Small intestine (tissue), 7 donors: Measurements from ENCODE around the gene TNFRSF12A. TPM values are rescaled to one million over a fixed set of nuclear protein-coding genes. Genes with fewer than 3 reads are reported as not detected.

ENCODE experiments used
- DNase-seq, 2 donors: peaks; one replicate each; pipeline versions ENCODE4 v3.0.0 to v3.0.0-alpha.2; 2013
- FAIRE-seq: peaks from 2 replicates; lab custom pipeline; 2012; peaks lifted over from hg19 to GRCh38; lab: Jason Lieb, UNC
- H3K27ac ChIP-seq, 3 donors: one replicate each; pipeline ENCODE4 v1.5.1; 2013; ENCODE audit warnings: low read length in 2 of 3, mild to moderate bottlenecking in 2 of 3, control low read depth in 1 of 3, inconsistent platforms in 1 of 3, low read depth in 1 of 3, moderate library complexity in 1 of 3
- H3K27me3 ChIP-seq, 3 donors: one replicate each; pipeline ENCODE4 v1.6.1; 2013; ENCODE audit warnings: low read length in 3 of 3, inconsistent platforms in 1 of 3; ENCODE audit not compliant: control insufficient read depth in 3 of 3, insufficient read depth in 3 of 3
- H3K36me3 ChIP-seq, 3 donors: one replicate each; pipeline ENCODE4 v1.6.1; 2013; ENCODE audit warnings: low read length in 3 of 3, inconsistent platforms in 1 of 3, low read depth in 1 of 3, mild to moderate bottlenecking in 1 of 3, moderate library complexity in 1 of 3; ENCODE audit not compliant: control insufficient read depth in 3 of 3, insufficient read depth in 2 of 3
- H3K4me1 ChIP-seq, 3 donors: one replicate each; pipeline ENCODE4 v1.6.1; 2013; ENCODE audit warnings: low read length in 2 of 3, inconsistent platforms in 1 of 3, low read depth in 1 of 3, mild to moderate bottlenecking in 1 of 3, moderate library complexity in 1 of 3; ENCODE audit not compliant: control insufficient read depth in 3 of 3, insufficient read depth in 2 of 3
- H3K4me3 ChIP-seq, 3 donors: one replicate each; pipeline ENCODE4 v1.5.1; 2013; ENCODE audit warnings: low read length in 3 of 3, control low read depth in 1 of 3, inconsistent platforms in 1 of 3, low read depth in 1 of 3, mild to moderate bottlenecking in 1 of 3, moderate library complexity in 1 of 3
- H3K9me3 ChIP-seq, 2 donors: one replicate each; pipeline ENCODE4 v1.6.1; 2013; ENCODE audit warnings: low read depth in 1 of 2, low read length in 1 of 2; ENCODE audit not compliant: control insufficient read depth in 2 of 2, insufficient read depth in 1 of 2
- WGBS, 3 donors: extraction: QIAGEN DNeasy Blood & Tissue Kit; methylation state at CpG; one replicate each; pipeline ENCODE4 v1.1.7; 2013; 5-methylcytosine and 5-hydroxymethylcytosine counted together
- polyA plus RNA-seq, 4 donors: library from polyadenylated mRNA; stranded (reverse) in 3 of 4; unstranded in 1 of 4; fragments of 200-250 nt in 3 of 4; fragments of 120-200 nt in 1 of 4; gene quantifications; one replicate each; pipeline versions ENCODE4 v1.2.1 to v1.2.3, GENCODE V29; 2013
- donor health status: healthy with polysubstance abuse.
- donor health status: control.
- donor health status: control.
- donor health status: Bipolar disorder and iron deficiency.
- donor health status: healthy.

TNFRSF12A gene
- polyA plus RNA-seq, 4 donors = 27.4 to 259 (median 80.2) TPM

GRCh38 chr16:2987833-2988232 is 32.3 kb upstream of the TNFRSF12A start:
- Histone ChIP-seq H3K27me3 (peaks cover 0 to 4% (median 0%) of the 10 kb centered on the region in 3 donors), H3K27ac (no peak overlapping the region), H3K9me3 (no peaks in the 10 kb centered on the region), H3K4me1 (no peaks in the 10 kb centered on the region), H3K36me3 (peaks cover 0 to 4% (median 0%) of the 10 kb centered on the region in 3 donors), H3K4me3 (no peak overlapping the region)
- FAIRE-seq (no peak), DNase-seq (no peak)
- 69 to 73% (median 72%) methylated on average over 7 to 8 of the region's 8 CpGs for WGBS, 3 donors

GRCh38 chr16:2988590-2989099 is 31.5 kb upstream of the TNFRSF12A start:
- H3K27me3 ChIP-seq = peaks cover 0 to 4% (median 0%) of the 10 kb centered on the region in 3 donors
- no peak for FAIRE-seq

GRCh38 chr16:2990891-2991290 is 29.3 kb upstream of the TNFRSF12A start:
- FAIRE-seq = no peak
- H3K27ac ChIP-seq = no peak overlapping the region
- H3K36me3 ChIP-seq = peaks cover 0 to 12% (median 0%) of the 10 kb centered on the region in 3 donors
- no peak overlapping the region for H3K4me3 ChIP-seq
- H3K27me3 ChIP-seq = peaks cover 0 to 4% (median 0%) of the 10 kb centered on the region in 3 donors
- DNase-seq = no peak
- H3K4me1 ChIP-seq = no peaks in the 10 kb centered on the region
- H3K9me3 ChIP-seq = no peaks in the 10 kb centered on the region
- WGBS, 3 donors = 44 to 66% (median 61%) methylated on average over 6 to 10 of the region's 10 CpGs

More at GRCh38 chr16:2988590-2989099, 31.5 kb upstream of the TNFRSF12A start:
- Histone ChIP-seq H3K4me1 (no peaks in the 10 kb centered on the region), H3K4me3 (no peak overlapping the region), H3K27ac (no peak overlapping the region), H3K36me3 (peaks cover 0 to 11% (median 0%) of the 10 kb centered on the region in 3 donors), H3K9me3 (no peaks in the 10 kb centered on the region)
- WGBS, 3 donors = 70 to 77% (median 73%) methylated on average over 8 of the region's 8 CpGs
- DNase-seq = no peak

GRCh38 chr16:2991566-2992261 is 28.5 kb upstream of the TNFRSF12A start:
- H3K36me3 ChIP-seq = peaks cover 0 to 15% (median 0%) of the 10 kb centered on the region in 3 donors
- no peak overlapping the region for H3K27ac ChIP-seq
- H3K9me3 ChIP-seq = no peaks in the 10 kb centered on the region
- DNase-seq (no peak), FAIRE-seq (no peak)
- peaks cover 0 to 4% (median 0%) of the 10 kb centered on the region in 3 donors for H3K27me3 ChIP-seq
- H3K4me1 ChIP-seq = no peaks in the 10 kb centered on the region
- no peak overlapping the region for H3K4me3 ChIP-seq
- 70 to 81% (median 72%) methylated on average over 11 to 12 of the region's 12 CpGs for WGBS, 3 donors

GRCh38 chr16:2992383-2993081 is 27.6 kb upstream of the TNFRSF12A start:
- Histone ChIP-seq H3K4me3 (no peak overlapping the region), H3K4me1 (no peaks in the 10 kb centered on the region), H3K27ac (no peak overlapping the region), H3K36me3 (peaks cover 0 to 15% (median 0%) of the 10 kb centered on the region in 3 donors), H3K27me3 (peaks cover 0 to 4% (median 0%) of the 10 kb centered on the region in 3 donors), H3K9me3 (no peaks in the 10 kb centered on the region)
- FAIRE-seq (no peak), DNase-seq (no peak)
- WGBS, 3 donors = 82 to 86% (median 84%) methylated on average over 12 to 14 of the region's 14 CpGs

GRCh38 chr16:2996298-2996697 is 23.9 kb upstream of the TNFRSF12A start:
- 77 to 93% (median 81%) methylated on average over 12 to 13 of the region's 13 CpGs for WGBS, 3 donors
- H3K27me3 ChIP-seq = no peaks in the 10 kb centered on the region
- no peaks in the 10 kb centered on the region for H3K4me1 ChIP-seq
- H3K36me3 ChIP-seq = peaks cover 0 to 47% (median 0%) of the 10 kb centered on the region in 3 donors
- H3K9me3 ChIP-seq = no peaks in the 10 kb centered on the region
- DNase-seq (no peak), FAIRE-seq (no peak)
- H3K27ac ChIP-seq = no peak overlapping the region
- no peak overlapping the region for H3K4me3 ChIP-seq

GRCh38 chr16:2999929-3000328 is 20.2 kb upstream of the TNFRSF12A start:
- no peaks in the 10 kb centered on the region for H3K9me3 ChIP-seq
- no peak for FAIRE-seq
- 88 to 93% (median 92%) methylated on average over 6 of the region's 6 CpGs for WGBS, 3 donors

GRCh38 chr16:3000540-3000939 is 19.6 kb upstream of the TNFRSF12A start:
- WGBS, 3 donors = 76 to 87% (median 84%) methylated on average over 4 of the region's 4 CpGs

More at GRCh38 chr16:2999929-3000328, 20.2 kb upstream of the TNFRSF12A start:
- peaks cover 0 to 43% (median 0%) of the 10 kb centered on the region in 3 donors for H3K36me3 ChIP-seq
- H3K4me3 ChIP-seq = no peak overlapping the region
- no peak for DNase-seq
- no peaks in the 10 kb centered on the region for H3K4me1 ChIP-seq
- H3K27ac ChIP-seq = no peak overlapping the region
- H3K27me3 ChIP-seq = no peaks in the 10 kb centered on the region

More at GRCh38 chr16:3000540-3000939, 19.6 kb upstream of the TNFRSF12A start:
- DNase-seq (no peak), FAIRE-seq (no peak)
- Histone ChIP-seq H3K27me3 (no peaks in the 10 kb centered on the region), H3K36me3 (peaks cover 0 to 43% (median 0%) of the 10 kb centered on the region in 3 donors), H3K27ac (no peak overlapping the region), H3K4me1 (no peaks in the 10 kb centered on the region), H3K9me3 (no peaks in the 10 kb centered on the region), H3K4me3 (no peak overlapping the region)
